ENCODE data around the gene RPUSD4.

- TF ChIP-seq CTCF (IDR thresholded peaks at IDR 0.05) (no peak), GABPA (IDR thresholded peaks at IDR 0.05; ENCODE audit: low read depth) (no peak), POLR2AphosphoS5 (IDR thresholded peaks at IDR 0.05; ENCODE audit: low read depth, low read length) (no peak), RAD21 (IDR thresholded peaks at IDR 0.05; ENCODE audit: low read length) (no peak), MAX (IDR thresholded peaks at IDR 0.05; ENCODE audit: low read depth) (no peak), TEAD4 (IDR thresholded peaks at IDR 0.05; ENCODE audit: borderline replicate concordance, insufficient read depth) (no peak), REST (IDR thresholded peaks at IDR 0.05; ENCODE audit: low read depth, low read length) (no peak), SMC3 (IDR thresholded peaks at IDR 0.05; ENCODE audit: low read depth, low read length) (no peak), RCOR1 (IDR thresholded peaks at IDR 0.05; ENCODE audit: low read length) (no peak)
Measured at GRCh38 chr11:126181939-126182730, 29.3 kb downstream of the RPUSD4 start.

All from SK-N-SH (cell line).